NCI-H446 treated with DMSO at 0.1 percent for 48 hours (cell line): Measurements from ENCODE around the gene SNX27.
"Not testable (repeated sequence)": the region's sequence is repeated elsewhere in the genome, so short reads cannot be mapped to it uniquely, and the experiment has no call there.

Source experiments
- DNase-seq: peaks from one replicate; lab custom pipeline; 2025; lab: John Stamatoyannopoulos, UW

The SNX27 gene

GRCh38 chr1:151639466-151639865 lies 27.6 kb downstream of the SNX27 start:
- no peak for DNase-seq

- DNase-seq, result no peak
Observed at GRCh38 chr1:151641229-151641628, 29.4 kb downstream of the SNX27 start.

GRCh38 chr1:151643085-151643484 lies 31.2 kb downstream of the SNX27 start:
- DNase-seq, result not testable (repeated sequence)

- DNase-seq, result no peak
Observed at GRCh38 chr1:151644001-151644400, 32.2 kb downstream of the SNX27 start.

GRCh38 chr1:151653397-151653796 lies 41.5 kb downstream of the SNX27 start:
- no peak for DNase-seq

- DNase-seq, result no peak
Observed at GRCh38 chr1:151655371-151655770, 43.5 kb downstream of the SNX27 start.

- DNase-seq, result no peak
Observed at GRCh38 chr1:151661751-151662150, 49.9 kb downstream of the SNX27 start.

- DNase-seq, result no peak
Observed at GRCh38 chr1:151668090-151668489, 56.2 kb downstream of the SNX27 start.

GRCh38 chr1:151670036-151670675 lies 58.3 kb downstream of the SNX27 start:
- not testable (repeated sequence) for DNase-seq

GRCh38 chr1:151673407-151673806 lies 61.6 kb downstream of the SNX27 start:
- no peak for DNase-seq

GRCh38 chr1:151680391-151680790 lies 68.5 kb downstream of the SNX27 start:
- DNase-seq, result no peak

- DNase-seq, result no peak
Observed at GRCh38 chr1:151680826-151681225, 69.0 kb downstream of the SNX27 start.

- no peak for DNase-seq
Observed at GRCh38 chr1:151681923-151682322, 70.1 kb downstream of the SNX27 start.

GRCh38 chr1:151682901-151683300 lies 71.1 kb downstream of the SNX27 start:
- not testable (repeated sequence) for DNase-seq

GRCh38 chr1:151684128-151684527 lies 72.3 kb downstream of the SNX27 start:
- DNase-seq, result no peak

- no peak for DNase-seq
Observed at GRCh38 chr1:151686561-151686960, 74.7 kb downstream of the SNX27 start.

- no peak for DNase-seq
Observed at GRCh38 chr1:151689494-151689893, 77.6 kb downstream of the SNX27 start.

GRCh38 chr1:151692226-151692625 lies 80.4 kb downstream of the SNX27 start:
- no peak for DNase-seq

- peak; percentile 21 for DNase-seq
Observed at GRCh38 chr1:151693057-151693651, 81.3 kb downstream of the SNX27 start.

- no peak for DNase-seq
Observed at GRCh38 chr1:151701515-151701914, 89.7 kb downstream of the SNX27 start.

- DNase-seq, result no peak
Observed at GRCh38 chr1:151702936-151703335, 91.1 kb downstream of the SNX27 start.

GRCh38 chr1:151703813-151704212 lies 92.0 kb downstream of the SNX27 start:
- no peak for DNase-seq

GRCh38 chr1:151704246-151704645 lies 92.4 kb downstream of the SNX27 start:
- DNase-seq, result no peak

- DNase-seq, result no peak
Observed at GRCh38 chr1:151705146-151705545, 93.3 kb downstream of the SNX27 start.
